Uterus (tissue), 2 donors: Measurements from ENCODE around the gene MDFIC.

Experiments used
- POLR2A ChIP-seq, 2 donors: fragments of 450-650 bp; IDR thresholded peaks; one replicate each; pipeline ENCODE4 v1.6.1; 2016; ENCODE audit warnings: antibody characterized with exemption in 2 of 2, mild to moderate bottlenecking in 1 of 2, moderate library complexity in 1 of 2
- TF ChIP-seq, protein P1 (sequence below), 4 experiments: fragments of 200-600 bp in 2 of 4; fragments of 450-650 bp in 2 of 4; sonication (generic) in 2 of 4; IDR thresholded peaks; one replicate each; pipeline ENCODE4 v1.5.1; 2016 to 2019; ENCODE audit warnings: antibody characterized with exemption in 4 of 4, mild to moderate bottlenecking in 2 of 4, moderate library complexity in 1 of 4

DNA sequence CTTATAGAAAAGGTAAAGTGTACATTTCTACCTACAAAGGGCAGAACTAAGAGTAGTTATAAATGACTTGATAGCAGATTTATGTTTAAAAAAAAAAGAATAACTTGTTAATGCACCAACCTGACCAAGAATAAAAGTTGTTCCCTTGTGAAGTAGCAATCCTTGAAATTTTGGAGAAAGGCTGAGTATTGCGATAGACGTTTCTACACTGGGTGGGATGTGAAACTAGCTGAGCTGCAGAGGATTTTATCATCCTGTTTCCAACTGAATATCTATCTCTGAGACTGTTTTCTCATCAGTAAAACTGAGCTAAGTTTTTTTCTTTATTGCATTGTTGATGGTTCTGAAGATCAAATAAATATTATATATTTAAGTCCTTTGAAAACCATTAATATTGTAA, 14.6 kb downstream of the MDFIC start:
- TF ChIP-seq, protein P1, sequence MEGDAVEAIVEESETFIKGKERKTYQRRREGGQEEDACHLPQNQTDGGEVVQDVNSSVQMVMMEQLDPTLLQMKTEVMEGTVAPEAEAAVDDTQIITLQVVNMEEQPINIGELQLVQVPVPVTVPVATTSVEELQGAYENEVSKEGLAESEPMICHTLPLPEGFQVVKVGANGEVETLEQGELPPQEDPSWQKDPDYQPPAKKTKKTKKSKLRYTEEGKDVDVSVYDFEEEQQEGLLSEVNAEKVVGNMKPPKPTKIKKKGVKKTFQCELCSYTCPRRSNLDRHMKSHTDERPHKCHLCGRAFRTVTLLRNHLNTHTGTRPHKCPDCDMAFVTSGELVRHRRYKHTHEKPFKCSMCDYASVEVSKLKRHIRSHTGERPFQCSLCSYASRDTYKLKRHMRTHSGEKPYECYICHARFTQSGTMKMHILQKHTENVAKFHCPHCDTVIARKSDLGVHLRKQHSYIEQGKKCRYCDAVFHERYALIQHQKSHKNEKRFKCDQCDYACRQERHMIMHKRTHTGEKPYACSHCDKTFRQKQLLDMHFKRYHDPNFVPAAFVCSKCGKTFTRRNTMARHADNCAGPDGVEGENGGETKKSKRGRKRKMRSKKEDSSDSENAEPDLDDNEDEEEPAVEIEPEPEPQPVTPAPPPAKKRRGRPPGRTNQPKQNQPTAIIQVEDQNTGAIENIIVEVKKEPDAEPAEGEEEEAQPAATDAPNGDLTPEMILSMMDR (IDR thresholded peaks at IDR 0.05), result no peak
- TF ChIP-seq POLR2A (IDR thresholded peaks at IDR 0.05), result no peak
